Measurements from ENCODE around the gene PPP2R5A.
A peak's percentile ranks its signal among the peaks of the same experiment; 100 is the strongest.

Gene PPP2R5A

GRCh38 chr1:212364985-212365384, 79.8 kb downstream of the PPP2R5A start:
- H3K4me1 ChIP-seq (ENCODE audit: insufficient read depth, low read length, poor library complexity, severe bottlenecking), result no peaks in the 10 kb centered on the region
- H3K4me3 ChIP-seq (ENCODE audit: low read length, poor library complexity, severe bottlenecking), result no peak overlapping the region
- H4K20me1 ChIP-seq (ENCODE audit: insufficient read depth, low read length, poor library complexity, severe bottlenecking), result peaks cover 8% of the 10 kb centered on the region
- peaks cover 79% of the 10 kb centered on the region for H3K36me3 ChIP-seq (ENCODE audit: insufficient read depth, low read length)
- H2AFZ ChIP-seq (ENCODE audit: low read length), result no peak overlapping the region
- no peak for TF ChIP-seq EZH2phosphoT487 (IDR thresholded peaks at IDR 0.05; ENCODE audit: borderline replicate concordance)
- no peak for TF ChIP-seq CTCF (conservative IDR thresholded peaks at IDR 0.05; ENCODE audit: low read length)
- H3K27me3 ChIP-seq (ENCODE audit: insufficient read depth, low read length, poor library complexity, severe bottlenecking), result no peaks in the 10 kb centered on the region
- H3K9me3 ChIP-seq (ENCODE audit: insufficient read depth, low read depth, low read length), result no peaks in the 10 kb centered on the region
- peaks cover 8% of the 10 kb centered on the region; the same call in 1 of the 2 replicates for H3K79me2 ChIP-seq (ENCODE audit: insufficient read depth, low read length)
- H3K9me2 ChIP-seq (replicated peaks; ENCODE audit: low read depth, low read length), result no peaks in the 10 kb centered on the region
- H3K4me2 ChIP-seq (ENCODE audit: low read depth, low read length, poor library complexity, severe bottlenecking), result no peak overlapping the region
- no peak overlapping the region for H3K9ac ChIP-seq (ENCODE audit: low read depth, low read length, poor library complexity, severe bottlenecking)
- H3F3A ChIP-seq (ENCODE audit: low read depth), result no peaks in the 10 kb centered on the region

GRCh38 chr1:212366901-212367300, 81.7 kb downstream of the PPP2R5A start:
- Histone ChIP-seq H3K4me2 (ENCODE audit: low read depth, low read length, poor library complexity, severe bottlenecking) (no peak overlapping the region), H3K9me3 (ENCODE audit: insufficient read depth, low read depth, low read length) (no peaks in the 10 kb centered on the region), H3K27me3 (ENCODE audit: insufficient read depth, low read length, poor library complexity, severe bottlenecking) (no peaks in the 10 kb centered on the region), H3K9ac (ENCODE audit: low read depth, low read length, poor library complexity, severe bottlenecking) (no peak overlapping the region), H3K36me3 (ENCODE audit: insufficient read depth, low read length) (peaks cover 76% of the 10 kb centered on the region), H3K79me2 (ENCODE audit: insufficient read depth, low read length) (peaks cover 8% of the 10 kb centered on the region; the same call in 1 of the 2 replicates), H3K9me2 (replicated peaks; ENCODE audit: low read depth, low read length) (no peaks in the 10 kb centered on the region), H3K4me1 (ENCODE audit: insufficient read depth, low read length, poor library complexity, severe bottlenecking) (no peaks in the 10 kb centered on the region), H3F3A (ENCODE audit: low read depth) (no peaks in the 10 kb centered on the region), H3K4me3 (ENCODE audit: low read length, poor library complexity, severe bottlenecking) (no peak overlapping the region), H4K20me1 (ENCODE audit: insufficient read depth, low read length, poor library complexity, severe bottlenecking) (peaks cover 8% of the 10 kb centered on the region), H2AFZ (ENCODE audit: low read length) (no peak overlapping the region)
- no peak for TF ChIP-seq EZH2phosphoT487 (IDR thresholded peaks at IDR 0.05; ENCODE audit: borderline replicate concordance)
- no peak for TF ChIP-seq CTCF (conservative IDR thresholded peaks at IDR 0.05; ENCODE audit: low read length)

GRCh38 chr1:212367474-212368072, 82.4 kb downstream of the PPP2R5A start:
- H3K4me1 ChIP-seq (ENCODE audit: insufficient read depth, low read length, poor library complexity, severe bottlenecking), result no peaks in the 10 kb centered on the region
- H3K9ac ChIP-seq (ENCODE audit: low read depth, low read length, poor library complexity, severe bottlenecking), result no peak overlapping the region
- H3F3A ChIP-seq (ENCODE audit: low read depth), result no peaks in the 10 kb centered on the region
- H3K4me3 ChIP-seq (ENCODE audit: low read length, poor library complexity, severe bottlenecking), result no peak overlapping the region
- H3K27me3 ChIP-seq (ENCODE audit: insufficient read depth, low read length, poor library complexity, severe bottlenecking), result no peaks in the 10 kb centered on the region
- no peak for TF ChIP-seq EZH2phosphoT487 (IDR thresholded peaks at IDR 0.05; ENCODE audit: borderline replicate concordance)
- H3K79me2 ChIP-seq (ENCODE audit: insufficient read depth, low read length), result peaks cover 8% of the 10 kb centered on the region; the same call in 1 of the 2 replicates
- H3K36me3 ChIP-seq (ENCODE audit: insufficient read depth, low read length), result peaks cover 78% of the 10 kb centered on the region
- no peaks in the 10 kb centered on the region for H3K9me2 ChIP-seq (replicated peaks; ENCODE audit: low read depth, low read length)
- H3K9me3 ChIP-seq (ENCODE audit: insufficient read depth, low read depth, low read length), result 0 out of 2 replicates have a peak, but pooled peaks cover 4% of the 10 kb centered on the region
- H2AFZ ChIP-seq (ENCODE audit: low read length), result no peak overlapping the region
- H3K4me2 ChIP-seq (ENCODE audit: low read depth, low read length, poor library complexity, severe bottlenecking), result no peak overlapping the region
- H4K20me1 ChIP-seq (ENCODE audit: insufficient read depth, low read length, poor library complexity, severe bottlenecking), result peaks cover 8% of the 10 kb centered on the region

- TF ChIP-seq CTCF (conservative IDR thresholded peaks at IDR 0.05; ENCODE audit: low read length), result peak; percentile 96
- TF ChIP-seq EZH2phosphoT487 (IDR thresholded peaks at IDR 0.05; ENCODE audit: borderline replicate concordance), result no peak
- H3K27me3 ChIP-seq (ENCODE audit: insufficient read depth, low read length, poor library complexity, severe bottlenecking), result no peaks in the 10 kb centered on the region
- no peak overlapping the region for H3K9ac ChIP-seq (ENCODE audit: low read depth, low read length, poor library complexity, severe bottlenecking)
- peaks cover 8% of the 10 kb centered on the region; the same call in 1 of the 2 replicates for H3K79me2 ChIP-seq (ENCODE audit: insufficient read depth, low read length)
- no peak overlapping the region for H3K4me2 ChIP-seq (ENCODE audit: low read depth, low read length, poor library complexity, severe bottlenecking)
- H3K9me3 ChIP-seq (ENCODE audit: insufficient read depth, low read depth, low read length), result 0 out of 2 replicates have a peak, but pooled peaks cover 4% of the 10 kb centered on the region
- no peak overlapping the region for H2AFZ ChIP-seq (ENCODE audit: low read length)
- no peak overlapping the region for H3K4me3 ChIP-seq (ENCODE audit: low read length, poor library complexity, severe bottlenecking)
- H3F3A ChIP-seq (ENCODE audit: low read depth), result no peaks in the 10 kb centered on the region
- H3K36me3 ChIP-seq (ENCODE audit: insufficient read depth, low read length), result peaks cover 80% of the 10 kb centered on the region
- H3K4me1 ChIP-seq (ENCODE audit: insufficient read depth, low read length, poor library complexity, severe bottlenecking), result no peaks in the 10 kb centered on the region
- peaks cover 8% of the 10 kb centered on the region for H4K20me1 ChIP-seq (ENCODE audit: insufficient read depth, low read length, poor library complexity, severe bottlenecking)
- no peaks in the 10 kb centered on the region for H3K9me2 ChIP-seq (replicated peaks; ENCODE audit: low read depth, low read length)
These were observed 82.9 kb downstream of the PPP2R5A start for GRCh38 chr1:212368073-212368484.
